CD14-positive monocyte (primary cell): Measurements from ENCODE around the gene TXLNB. TPM values are rescaled to one million over a fixed set of nuclear protein-coding genes. Genes with fewer than 3 reads are reported as not detected.
A peak's percentile ranks its signal among the peaks of the same experiment; 100 is the strongest.
"Not testable (repeated sequence)": the region's sequence is repeated elsewhere in the genome, so short reads cannot be mapped to it uniquely, and the experiment has no call there.

Source experiments
- DNase-seq, 3 donors: peaks; one replicate each; pipeline ENCODE4 v3.0.0-alpha.2; 2011 to 2022
- H2AFZ ChIP-seq: 2 replicates; pipeline ENCODE4 v1.6.0; 2012; ENCODE audit warnings: mild to moderate bottlenecking, low read depth, low read length, inconsistent platforms; ENCODE audit not compliant: insufficient read depth, poor library complexity, severe bottlenecking
- H3K27ac ChIP-seq, 2 donors: 1 replicate in 1 of 2; 2 replicates in 1 of 2; pipeline ENCODE4 v1.5.1; 2012 to 2013; ENCODE audit warnings: low read length in 2 of 2, control low read depth in 1 of 2, inconsistent platforms in 1 of 2, low read depth in 1 of 2, mild to moderate bottlenecking in 1 of 2
- H3K27me3 ChIP-seq, 2 donors: one replicate each; pipeline versions ENCODE4 v1.6.0 to v1.6.1; 2011 to 2013; ENCODE audit warnings: low read length in 2 of 2; ENCODE audit not compliant: control insufficient read depth in 2 of 2, insufficient read depth in 2 of 2
- H3K36me3 ChIP-seq, 2 donors: replicated peaks in 1 of 2; 1 replicate in 1 of 2; 2 replicates in 1 of 2; pipeline versions ENCODE4 v1.5.1 to v1.6.1; 2012 to 2013; ENCODE audit warnings: low read length in 2 of 2, control low read depth in 1 of 2, inconsistent platforms in 1 of 2, mild to moderate bottlenecking in 1 of 2; ENCODE audit not compliant: insufficient read depth in 2 of 2, control insufficient read depth in 1 of 2
- H3K4me1 ChIP-seq, 2 donors: 1 replicate in 1 of 2; 2 replicates in 1 of 2; pipeline versions ENCODE4 v1.5.1 to v1.6.1; 2012 to 2013; ENCODE audit warnings: low read length in 2 of 2, control low read depth in 1 of 2, inconsistent platforms in 1 of 2, mild to moderate bottlenecking in 1 of 2, moderate library complexity in 1 of 2; ENCODE audit not compliant: insufficient read depth in 2 of 2, control insufficient read depth in 1 of 2
- H3K4me2 ChIP-seq: replicated peaks from 2 replicates; pipeline ENCODE3; 2012; ENCODE audit warnings: low read length, moderate library complexity, mild to moderate bottlenecking; ENCODE audit not compliant: poor library complexity, severe bottlenecking; ENCODE audit errors: extremely low read depth
- H3K4me3 ChIP-seq, 3 experiments: fragments of 200-600 bp in 1 of 3; sonication (generic) in 1 of 3; replicated peaks in 1 of 3; 1 replicate in 2 of 3; 2 replicates in 1 of 3; pipeline ENCODE4 v1.5.1; 2011 to 2013; ENCODE audit warnings: low read length in 3 of 3, mild to moderate bottlenecking in 3 of 3, control low read depth in 2 of 3, low read depth in 2 of 3, inconsistent platforms in 1 of 3, moderate library complexity in 1 of 3
- H3K79me2 ChIP-seq: 2 replicates; pipeline ENCODE4 v1.6.0; 2012; ENCODE audit warnings: mild to moderate bottlenecking, control low read depth, inconsistent platforms, low read length, moderate library complexity; ENCODE audit not compliant: insufficient read depth
- H3K9ac ChIP-seq: 2 replicates; pipeline ENCODE4 v1.6.0; 2017; ENCODE audit warnings: low read length, mild to moderate bottlenecking; ENCODE audit not compliant: insufficient read depth, poor library complexity, severe bottlenecking
- H3K9me3 ChIP-seq, 2 donors: replicated peaks in 1 of 2; 1 replicate in 1 of 2; 2 replicates in 1 of 2; pipeline versions ENCODE4 v1.5.1 to v1.6.1; 2012 to 2013; ENCODE audit warnings: low read length in 2 of 2, control low read depth in 1 of 2; ENCODE audit not compliant: control insufficient read depth in 1 of 2, insufficient read depth in 1 of 2
- H4K20me1 ChIP-seq: 2 replicates; pipeline ENCODE4 v1.6.0; 2012; ENCODE audit warnings: mild to moderate bottlenecking, low read length, control low read depth, moderate library complexity; ENCODE audit not compliant: insufficient read depth
- H3K27ac Mint-ChIP-seq, 7 donors: one replicate each; pipeline ENCODE4 v1.8.0; 2020; ENCODE audit warnings: mild to moderate bottlenecking in 7 of 7, mixed read lengths in 7 of 7, moderate library complexity in 6 of 7, inconsistent platforms in 2 of 7
- H3K27me3 Mint-ChIP-seq, 3 donors: one replicate each; pipeline ENCODE4 v1.8.0; 2021 to 2022; ENCODE audit warnings: low read depth in 3 of 3, mild to moderate bottlenecking in 3 of 3, mixed read lengths in 3 of 3, moderate library complexity in 3 of 3, inconsistent platforms in 1 of 3
- H3K36me3 Mint-ChIP-seq, 2 donors: one replicate each; pipeline ENCODE4 v1.8.0; 2020; ENCODE audit warnings: mixed read lengths in 2 of 2, inconsistent platforms in 1 of 2, mild to moderate bottlenecking in 1 of 2
- H3K4me1 Mint-ChIP-seq: one replicate; pipeline ENCODE4 v1.8.0; 2020; ENCODE audit warnings: mild to moderate bottlenecking, mixed read lengths
- H3K4me3 Mint-ChIP-seq, 2 donors: one replicate each; pipeline ENCODE4 v1.8.0; 2020; ENCODE audit warnings: mild to moderate bottlenecking in 2 of 2, mixed read lengths in 2 of 2, moderate library complexity in 1 of 2
- H3K9me3 Mint-ChIP-seq, 7 donors: one replicate each; pipeline ENCODE4 v1.8.0; 2020 to 2022; ENCODE audit warnings: mixed read lengths in 7 of 7, mild to moderate bottlenecking in 6 of 7, moderate library complexity in 6 of 7, inconsistent platforms in 2 of 7
- CTCF ChIP-seq: fragments of 200-600 bp; IDR thresholded peaks from one replicate; pipeline ENCODE4 v1.8.0; 2022; ENCODE audit warnings: antibody characterized with exemption, mild to moderate bottlenecking
- WGBS: methylation state at CpG from one replicate; pipeline ENCODE4 v1.1.5; 2013; ENCODE audit warnings: missing lambda C conversion rate; ENCODE audit not compliant: insufficient coverage; 5-methylcytosine and 5-hydroxymethylcytosine counted together
- intact Hi-C, 2 donors: fragments of 100-400 bp; cut with micrococcal nuclease; formaldehyde crosslinking; loops; one replicate each; pipeline versions ENCODE4 v1.15.0 to v1.15.1; 2023
- polyA plus RNA-seq, 3 donors: library from polyadenylated mRNA; depleted of rRNA in 1 of 3; unstranded in 2 of 3; stranded (reverse) in 1 of 3; fragments of 300-500 nt in 2 of 3; fragments of >200 nt in 1 of 3; fragmentation: Illumina TruSeq in 2 of 3; gene quantifications; 1 replicate in 2 of 3; 2 replicates in 1 of 3; pipeline ENCODE4 v1.2.3, GENCODE V29; 2012 to 2021

TXLNB gene
- polyA plus RNA-seq, 3 donors, result 0.04 to 0.25 (median 0.14) TPM

GRCh38 chr6:139219746-139220145 lies 72.1 kb downstream of the TXLNB start:
- Mint-ChIP-seq H3K36me3 (no peaks in the 10 kb centered on the region), H3K4me3 (no peak overlapping the region), H3K27ac (peak overlapping the region in 1 of 7 donors; percentile 85), H3K9me3 (peaks cover 0 to 4% (median 0%) of the 10 kb centered on the region in 7 donors), H3K4me1 (peaks cover 4% of the 10 kb centered on the region), H3K27me3 (no peaks in the 10 kb centered on the region)
- H3K9ac ChIP-seq, result no peak overlapping the region
- peak overlapping the region; percentile 81 for H2AFZ ChIP-seq
- peaks cover 3 to 6% of the 10 kb centered on the region in 2 donors for H3K4me1 ChIP-seq
- no peak for TF ChIP-seq CTCF
- H3K9me3 ChIP-seq, result no peaks in the 10 kb centered on the region
- no peak overlapping the region for H3K4me2 ChIP-seq
- intact Hi-C loops, result loop anchor here (2.0 kb wide), 1 partner anchor 145 kb away; no protein-coding TSS in a partner anchor
- no CpG with 5 or more reads among the region's 2 CpGs for WGBS
- no peak overlapping the region for H3K27ac ChIP-seq
- H3K4me3 ChIP-seq, result no peak overlapping the region
- no peaks in the 10 kb centered on the region for H3K27me3 ChIP-seq
- H3K79me2 ChIP-seq, result no peaks in the 10 kb centered on the region
- no peak for DNase-seq
- H3K36me3 ChIP-seq, result no peaks in the 10 kb centered on the region
- no peaks in the 10 kb centered on the region for H4K20me1 ChIP-seq

DNA sequence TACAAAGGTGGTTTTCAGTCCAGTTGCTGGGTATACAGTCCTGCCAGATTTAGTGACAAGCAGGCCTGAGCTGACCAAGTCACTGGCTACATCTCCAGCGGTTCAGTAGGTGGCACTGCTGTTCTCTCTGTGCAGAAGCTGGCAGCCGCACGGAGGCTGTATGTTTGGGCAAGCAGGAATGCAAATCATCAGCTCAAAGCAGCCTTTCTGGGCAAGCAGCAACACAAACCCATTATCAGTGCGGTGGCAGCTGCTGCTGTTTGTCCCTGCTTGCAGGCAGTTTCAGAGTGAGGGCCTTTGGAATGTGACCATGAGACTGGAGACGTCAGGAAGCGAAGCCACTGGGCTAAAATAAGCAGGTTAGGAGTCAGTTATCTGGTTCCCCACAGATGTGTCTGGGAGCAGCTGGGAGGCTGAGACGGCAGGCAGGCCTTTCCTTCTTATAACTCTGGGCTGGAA lies 72.5 kb downstream of the TXLNB start:
- peak overlapping the region; percentile 81 for H2AFZ ChIP-seq
- peak; percentile 79 for TF ChIP-seq CTCF
- Mint-ChIP-seq H3K36me3 (no peaks in the 10 kb centered on the region), H3K27ac (peak overlapping the region in 2 of 7 donors; percentile 50 to 85), H3K4me3 (peak overlapping the region; percentile 55 to 80), H3K9me3 (peaks cover 0 to 4% (median 0%) of the 10 kb centered on the region in 7 donors), H3K4me1 (peaks cover 4% of the 10 kb centered on the region), H3K27me3 (no peaks in the 10 kb centered on the region)
- no peaks in the 10 kb centered on the region for H3K9me3 ChIP-seq
- WGBS, result 18% methylated on average over 6 of the region's 7 CpGs
- no peak overlapping the region for H3K9ac ChIP-seq
- peak overlapping the region; percentile 34 for H3K4me2 ChIP-seq
- peak; percentile 67 to 74 (median 69) for DNase-seq
- H3K4me3 ChIP-seq, result no peak overlapping the region
- intact Hi-C loops, result loop anchor here (2.0 kb wide), 1 partner anchor 146 kb away; no protein-coding TSS in a partner anchor
- no peaks in the 10 kb centered on the region for H4K20me1 ChIP-seq
- peaks cover 3 to 6% of the 10 kb centered on the region in 2 donors for H3K4me1 ChIP-seq
- H3K36me3 ChIP-seq, result no peaks in the 10 kb centered on the region
- H3K27me3 ChIP-seq, result no peaks in the 10 kb centered on the region
- no peak overlapping the region for H3K27ac ChIP-seq
- H3K79me2 ChIP-seq, result no peaks in the 10 kb centered on the region

DNA sequence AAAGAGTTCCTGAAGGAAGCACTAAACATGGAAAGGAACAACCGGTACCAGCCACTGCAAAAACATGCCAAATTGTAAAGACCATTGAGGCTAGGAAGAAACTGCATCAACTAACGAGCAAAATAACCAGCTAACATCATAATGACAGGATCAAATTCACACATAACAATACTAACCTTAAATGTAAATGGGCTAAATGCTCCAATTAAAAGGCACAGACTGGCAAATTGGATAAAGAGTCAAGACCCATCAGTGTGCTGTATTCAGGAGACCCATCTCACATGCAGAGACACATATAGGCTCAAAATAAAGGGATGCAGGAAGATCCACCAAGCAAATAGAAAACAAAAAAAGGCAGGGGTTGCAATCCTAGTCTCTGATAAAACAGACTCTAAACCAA lies 79.3 kb downstream of the TXLNB start:
- H3K4me3 ChIP-seq, H3K27ac Mint-ChIP-seq, H2AFZ ChIP-seq, H3K27ac ChIP-seq, intact Hi-C loops, H3K27me3 Mint-ChIP-seq, H3K36me3 Mint-ChIP-seq, H3K4me2 ChIP-seq, H3K4me3 Mint-ChIP-seq, H4K20me1 ChIP-seq, H3K36me3 ChIP-seq, H3K4me1 Mint-ChIP-seq, H3K4me1 ChIP-seq, H3K79me2 ChIP-seq, H3K27me3 ChIP-seq, H3K9ac ChIP-seq, DNase-seq: not testable (repeated sequence)
- H3K9me3 Mint-ChIP-seq, result peaks cover 18 to 46% (median 27%) of the 10 kb centered on the region in 7 donors
- H3K9me3 ChIP-seq, result peaks cover 14 to 16% of the 10 kb centered on the region in 2 donors
- no CpG with 5 or more reads among the region's 2 CpGs for WGBS
